Astrocyte (in vitro differentiated cells and primary cell): Measurements from ENCODE around the gene ADCY5. TPM values are rescaled to one million over a fixed set of nuclear protein-coding genes. Genes with fewer than 3 reads are reported as not detected.

ENCODE experiments used
- DNase-seq: peaks from one replicate; pipeline ENCODE4 v3.0.0-alpha.2; 2010; ENCODE audit warnings: low read depth
- FAIRE-seq: peaks from 2 replicates; lab custom pipeline; 2011; peaks lifted over from hg19 to GRCh38; lab: Jason Lieb, UNC
- H2AFZ ChIP-seq: 2 replicates; pipeline ENCODE4 v1.6.0; 2012; ENCODE audit warnings: low read depth, low read length, inconsistent platforms
- H3K27ac ChIP-seq: 2 replicates; pipeline ENCODE4 v1.5.1; 2011; ENCODE audit warnings: low read depth, low read length, inconsistent platforms
- H3K27me3 ChIP-seq: 2 replicates; pipeline ENCODE4 v1.6.0; 2011; ENCODE audit warnings: low read length, inconsistent platforms; ENCODE audit not compliant: insufficient read depth
- H3K36me3 ChIP-seq: 2 replicates; pipeline ENCODE4 v1.5.1; 2011; ENCODE audit warnings: low read length, inconsistent platforms; ENCODE audit not compliant: insufficient read depth
- H3K4me1 ChIP-seq: 2 replicates; pipeline ENCODE4 v1.5.1; 2011; ENCODE audit warnings: low read length, inconsistent platforms; ENCODE audit not compliant: insufficient read depth
- H3K4me2 ChIP-seq: 2 replicates; pipeline ENCODE4 v1.6.0; 2012; ENCODE audit warnings: low read length, inconsistent platforms
- H3K4me3 ChIP-seq: 2 replicates; pipeline ENCODE4 v1.5.1; 2011; ENCODE audit warnings: low read depth, mild to moderate bottlenecking, low read length, inconsistent platforms; ENCODE audit not compliant: insufficient read depth
- H3K79me2 ChIP-seq: 2 replicates; pipeline ENCODE4 v1.6.0; 2012; ENCODE audit warnings: mild to moderate bottlenecking, low read length, inconsistent platforms; ENCODE audit not compliant: insufficient read depth
- H3K9ac ChIP-seq: 2 replicates; pipeline ENCODE4 v1.6.0; 2012; ENCODE audit warnings: mild to moderate bottlenecking, low read length, inconsistent platforms
- H3K9me3 ChIP-seq: 2 replicates; pipeline ENCODE4 v1.5.1; 2012; ENCODE audit warnings: low read depth, mild to moderate bottlenecking, low read length, inconsistent platforms; ENCODE audit not compliant: insufficient read depth
- H4K20me1 ChIP-seq: 2 replicates; pipeline ENCODE4 v1.6.0; 2012; ENCODE audit warnings: low read length, inconsistent platforms; ENCODE audit not compliant: insufficient read depth
- H3K27ac Mint-ChIP-seq: one replicate; pipeline ENCODE4 v1.8.0; 2021; ENCODE audit warnings: mild to moderate bottlenecking, mixed read lengths; ENCODE audit not compliant: unreplicated experiment
- H3K27me3 Mint-ChIP-seq: one replicate; pipeline ENCODE4 v1.8.0; 2021; ENCODE audit warnings: low read depth, mixed read lengths; ENCODE audit not compliant: unreplicated experiment
- H3K36me3 Mint-ChIP-seq: one replicate; pipeline ENCODE4 v1.8.0; 2021; ENCODE audit warnings: low read depth, mixed read lengths; ENCODE audit not compliant: unreplicated experiment
- H3K4me1 Mint-ChIP-seq: one replicate; pipeline ENCODE4 v1.8.0; 2021; ENCODE audit warnings: low read depth, mixed read lengths; ENCODE audit not compliant: unreplicated experiment
- H3K4me3 Mint-ChIP-seq: one replicate; pipeline ENCODE4 v1.8.0; 2021; ENCODE audit warnings: mild to moderate bottlenecking, moderate library complexity, mixed read lengths; ENCODE audit not compliant: unreplicated experiment
- H3K9me3 Mint-ChIP-seq: one replicate; pipeline ENCODE4 v1.8.0; 2021; ENCODE audit warnings: mild to moderate bottlenecking, mixed read lengths; ENCODE audit not compliant: unreplicated experiment
- EZH2 ChIP-seq: IDR thresholded peaks from 2 replicates; pipeline ENCODE4 v1.6.1; 2012; ENCODE audit warnings: mild to moderate bottlenecking, low read length, inconsistent platforms; ENCODE audit not compliant: insufficient read depth
- total RNA-seq: library from RNA; stranded (reverse); gene quantifications from 2 replicates; pipeline ENCODE4 v1.2.1, GENCODE V29; 2021
- TF ChIP-seq, protein P1 (sequence below): IDR thresholded peaks from 2 replicates; pipeline ENCODE4 v1.5.1; 2011; ENCODE audit warnings: low read depth, mild to moderate bottlenecking, inconsistent platforms, low read length, moderate library complexity; ENCODE audit not compliant: insufficient read depth

The ADCY5 gene
- total RNA-seq, 1 donor from 2014 or later: 1.2 TPM

DNA sequence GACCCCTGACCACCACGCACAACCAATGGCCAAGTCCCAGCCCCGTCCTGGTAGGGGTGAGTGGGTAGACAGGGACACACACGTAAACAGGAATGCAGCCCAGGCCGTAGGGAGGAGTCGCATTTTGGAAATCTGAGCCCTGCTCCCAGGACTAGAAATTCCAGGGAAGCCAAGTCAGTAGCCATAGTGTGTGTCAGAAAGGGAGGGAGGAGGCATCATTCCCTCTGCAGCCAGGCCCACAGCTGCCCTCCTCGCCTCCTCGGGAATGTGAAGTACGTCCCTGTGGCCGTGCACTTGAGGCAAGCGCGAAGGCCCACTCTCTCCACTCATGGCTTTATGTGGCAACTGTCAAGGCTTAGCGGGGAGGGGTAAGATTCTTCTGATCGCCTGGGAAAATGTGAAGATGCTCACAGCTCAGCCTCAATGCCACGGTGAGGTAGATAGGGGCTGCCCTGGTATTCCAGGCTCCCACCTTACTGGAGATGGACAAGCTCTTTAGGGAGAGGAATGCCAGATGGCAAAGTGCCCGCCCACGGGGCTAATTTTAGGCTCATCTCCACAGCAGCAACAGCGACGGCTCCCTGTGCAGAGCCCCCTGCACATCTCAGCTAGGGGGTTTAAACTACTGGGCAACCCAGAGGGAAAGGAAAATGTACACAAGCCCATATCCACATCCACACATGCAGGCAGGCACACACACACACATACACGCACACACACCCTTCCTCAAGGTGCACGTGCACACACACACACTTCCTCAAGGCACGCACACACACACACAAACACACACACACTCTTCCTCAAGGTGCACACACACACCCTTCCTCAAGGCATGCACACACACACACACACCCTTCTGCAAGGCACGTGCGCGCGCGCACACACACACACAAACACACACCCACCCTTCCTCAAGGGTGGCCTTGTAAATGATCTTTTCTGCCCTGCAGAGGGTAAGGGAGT, 65.5 kb downstream of the ADCY5 start:
- H2AFZ ChIP-seq: no peak overlapping the region
- no peak overlapping the region for H3K4me2 ChIP-seq
- no peak for TF ChIP-seq EZH2
- TF ChIP-seq, protein P1, sequence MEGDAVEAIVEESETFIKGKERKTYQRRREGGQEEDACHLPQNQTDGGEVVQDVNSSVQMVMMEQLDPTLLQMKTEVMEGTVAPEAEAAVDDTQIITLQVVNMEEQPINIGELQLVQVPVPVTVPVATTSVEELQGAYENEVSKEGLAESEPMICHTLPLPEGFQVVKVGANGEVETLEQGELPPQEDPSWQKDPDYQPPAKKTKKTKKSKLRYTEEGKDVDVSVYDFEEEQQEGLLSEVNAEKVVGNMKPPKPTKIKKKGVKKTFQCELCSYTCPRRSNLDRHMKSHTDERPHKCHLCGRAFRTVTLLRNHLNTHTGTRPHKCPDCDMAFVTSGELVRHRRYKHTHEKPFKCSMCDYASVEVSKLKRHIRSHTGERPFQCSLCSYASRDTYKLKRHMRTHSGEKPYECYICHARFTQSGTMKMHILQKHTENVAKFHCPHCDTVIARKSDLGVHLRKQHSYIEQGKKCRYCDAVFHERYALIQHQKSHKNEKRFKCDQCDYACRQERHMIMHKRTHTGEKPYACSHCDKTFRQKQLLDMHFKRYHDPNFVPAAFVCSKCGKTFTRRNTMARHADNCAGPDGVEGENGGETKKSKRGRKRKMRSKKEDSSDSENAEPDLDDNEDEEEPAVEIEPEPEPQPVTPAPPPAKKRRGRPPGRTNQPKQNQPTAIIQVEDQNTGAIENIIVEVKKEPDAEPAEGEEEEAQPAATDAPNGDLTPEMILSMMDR: no peak
- no peaks in the 10 kb centered on the region for H3K36me3 ChIP-seq
- FAIRE-seq (no peak), DNase-seq (peak; percentile 82)
- peaks cover 29% of the 10 kb centered on the region for H3K4me1 Mint-ChIP-seq
- H3K4me1 ChIP-seq: no peaks in the 10 kb centered on the region
- H3K4me3 ChIP-seq: no peak overlapping the region
- H3K27me3 Mint-ChIP-seq: peaks cover 23% of the 10 kb centered on the region
- H3K27me3 ChIP-seq: peaks cover 4% of the 10 kb centered on the region
- H3K79me2 ChIP-seq: no peaks in the 10 kb centered on the region
- no peaks in the 10 kb centered on the region for H4K20me1 ChIP-seq
- H3K36me3 Mint-ChIP-seq: no peaks in the 10 kb centered on the region
- no peaks in the 10 kb centered on the region for H3K9me3 Mint-ChIP-seq
- H3K9me3 ChIP-seq: no peaks in the 10 kb centered on the region
- no peak overlapping the region for H3K27ac Mint-ChIP-seq
- no peak overlapping the region for H3K4me3 Mint-ChIP-seq
- no peak overlapping the region for H3K9ac ChIP-seq
- H3K27ac ChIP-seq: no peak overlapping the region

- TF ChIP-seq EZH2: no peak
- TF ChIP-seq, protein P1: no peak
- Histone ChIP-seq H3K79me2 (no peaks in the 10 kb centered on the region), H3K36me3 (no peaks in the 10 kb centered on the region), H3K4me2 (no peak overlapping the region), H3K27ac (no peak overlapping the region), H3K4me3 (no peak overlapping the region), H2AFZ (no peak overlapping the region), H3K9me3 (no peaks in the 10 kb centered on the region), H4K20me1 (no peaks in the 10 kb centered on the region), H3K4me1 (no peaks in the 10 kb centered on the region), H3K9ac (no peak overlapping the region), H3K27me3 (peaks cover 1% of the 10 kb centered on the region)
- Mint-ChIP-seq H3K4me1 (peaks cover 19% of the 10 kb centered on the region), H3K27me3 (peaks cover 33% of the 10 kb centered on the region), H3K27ac (no peak overlapping the region), H3K4me3 (no peak overlapping the region), H3K9me3 (peaks cover 2% of the 10 kb centered on the region), H3K36me3 (no peaks in the 10 kb centered on the region)
- FAIRE-seq (no peak), DNase-seq (no peak)
Observed at GRCh38 chr3:123380261-123380660, 68.6 kb downstream of the ADCY5 start.
